ENCODE results near the gene CEP128.
A peak's percentile ranks its signal among the peaks of the same experiment; 100 is the strongest.

The CEP128 gene

GRCh38 chr14:80498533-80498932, 443.0 kb downstream of the CEP128 start:
- H3K36me3 ChIP-seq (ENCODE audit: insufficient read depth, low read length) = peaks cover 32% of the 10 kb centered on the region; the same call in 1 of the 2 replicates
- H3K9me3 ChIP-seq (ENCODE audit: insufficient read depth, low read length, severe bottlenecking) = no peaks in the 10 kb centered on the region
- no peaks in the 10 kb centered on the region for H4K20me1 ChIP-seq (ENCODE audit: insufficient read depth, low read length)
- no peak for TF ChIP-seq EZH2 (IDR thresholded peaks at IDR 0.05; ENCODE audit: borderline replicate concordance, low read depth, low read length, severe bottlenecking)
- no peak for TF ChIP-seq CTCF (IDR thresholded peaks at IDR 0.05; ENCODE audit: borderline replicate concordance, extremely low read depth, low read length, poor library complexity, severe bottlenecking)
- no peak overlapping the region for H3K4me2 ChIP-seq (ENCODE audit: insufficient read depth, low read length)
- H3K27me3 ChIP-seq (ENCODE audit: insufficient read depth, low read length, poor library complexity) = no peaks in the 10 kb centered on the region
- DNase-seq (no peak), ATAC-seq (ENCODE audit: insufficient read depth, low read depth) (no peak)
- no peak overlapping the region for H3K9ac ChIP-seq (ENCODE audit: low read depth, low read length)
- no peak overlapping the region for H3K4me3 ChIP-seq (ENCODE audit: low read depth in 1 of 2, low read length in 2 of 2)
- no peaks in the 10 kb centered on the region for H3K79me2 ChIP-seq (ENCODE audit: insufficient read depth, low read length)
- no peak overlapping the region for H2AFZ ChIP-seq (ENCODE audit: low read depth, low read length)
- 0 out of 2 replicates have a peak, but pooled peaks cover 1% of the 10 kb centered on the region for H3K4me1 ChIP-seq (ENCODE audit: insufficient read depth, low read length)
- H3K27ac ChIP-seq (ENCODE audit: low read length) = peak overlapping the region; percentile 25; the same call in 1 of the 2 replicates

DNA sequence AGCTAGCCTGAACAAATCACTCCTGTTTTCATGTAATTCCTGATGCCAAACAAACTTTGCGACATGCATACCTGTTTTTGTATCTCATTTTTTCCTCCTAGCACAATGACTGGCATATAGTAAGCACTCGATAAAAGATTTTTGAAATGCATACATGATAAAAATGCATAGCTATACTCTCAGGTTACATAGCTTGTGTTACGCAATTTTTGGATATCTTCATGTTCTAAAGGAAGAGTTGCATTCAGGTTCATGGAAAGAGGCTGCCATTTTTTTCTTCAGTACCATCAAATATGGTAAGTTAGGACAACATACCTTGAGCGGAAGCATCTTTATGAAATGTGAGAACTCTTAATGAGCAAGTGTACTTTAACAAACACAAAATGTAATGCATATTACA, 445.4 kb downstream of the CEP128 start:
- Histone ChIP-seq H4K20me1 (ENCODE audit: insufficient read depth, low read length) (no peaks in the 10 kb centered on the region), H3K27ac (ENCODE audit: low read length) (no peak overlapping the region), H3K9ac (ENCODE audit: low read depth, low read length) (no peak overlapping the region), H3K36me3 (ENCODE audit: insufficient read depth, low read length) (peaks cover 20% of the 10 kb centered on the region; the same call in 1 of the 2 replicates), H3K9me3 (ENCODE audit: insufficient read depth, low read length, severe bottlenecking) (no peaks in the 10 kb centered on the region), H3K4me2 (ENCODE audit: insufficient read depth, low read length) (no peak overlapping the region), H3K4me1 (ENCODE audit: insufficient read depth, low read length) (peaks cover 25% of the 10 kb centered on the region), H3K4me3 (ENCODE audit: low read depth in 1 of 2, low read length in 2 of 2) (no peak overlapping the region), H3K79me2 (ENCODE audit: insufficient read depth, low read length) (no peaks in the 10 kb centered on the region), H3K27me3 (ENCODE audit: insufficient read depth, low read length, poor library complexity) (no peaks in the 10 kb centered on the region), H2AFZ (ENCODE audit: low read depth, low read length) (no peak overlapping the region)
- DNase-seq (no peak), ATAC-seq (ENCODE audit: insufficient read depth, low read depth) (no peak)
- TF ChIP-seq CTCF (IDR thresholded peaks at IDR 0.05; ENCODE audit: borderline replicate concordance, extremely low read depth, low read length, poor library complexity, severe bottlenecking) (no peak), EZH2 (IDR thresholded peaks at IDR 0.05; ENCODE audit: borderline replicate concordance, low read depth, low read length, severe bottlenecking) (no peak)

- peaks cover 20% of the 10 kb centered on the region; the same call in 1 of the 2 replicates for H3K36me3 ChIP-seq (ENCODE audit: insufficient read depth, low read length)
- H3K4me3 ChIP-seq (ENCODE audit: low read depth in 1 of 2, low read length in 2 of 2) = no peak overlapping the region
- H3K9ac ChIP-seq (ENCODE audit: low read depth, low read length) = no peak overlapping the region
- H3K4me2 ChIP-seq (ENCODE audit: insufficient read depth, low read length) = no peak overlapping the region
- peaks cover 30% of the 10 kb centered on the region for H3K4me1 ChIP-seq (ENCODE audit: insufficient read depth, low read length)
- DNase-seq (no peak), ATAC-seq (ENCODE audit: insufficient read depth, low read depth) (no peak)
- H3K27me3 ChIP-seq (ENCODE audit: insufficient read depth, low read length, poor library complexity) = no peaks in the 10 kb centered on the region
- H3K9me3 ChIP-seq (ENCODE audit: insufficient read depth, low read length, severe bottlenecking) = no peaks in the 10 kb centered on the region
- no peaks in the 10 kb centered on the region for H4K20me1 ChIP-seq (ENCODE audit: insufficient read depth, low read length)
- no peaks in the 10 kb centered on the region for H3K79me2 ChIP-seq (ENCODE audit: insufficient read depth, low read length)
- H3K27ac ChIP-seq (ENCODE audit: low read length) = no peak overlapping the region
- no peak for TF ChIP-seq EZH2 (IDR thresholded peaks at IDR 0.05; ENCODE audit: borderline replicate concordance, low read depth, low read length, severe bottlenecking)
- H2AFZ ChIP-seq (ENCODE audit: low read depth, low read length) = no peak overlapping the region
Observed at GRCh38 chr14:80494769-80495168, 446.8 kb downstream of the CEP128 start.

DNA sequence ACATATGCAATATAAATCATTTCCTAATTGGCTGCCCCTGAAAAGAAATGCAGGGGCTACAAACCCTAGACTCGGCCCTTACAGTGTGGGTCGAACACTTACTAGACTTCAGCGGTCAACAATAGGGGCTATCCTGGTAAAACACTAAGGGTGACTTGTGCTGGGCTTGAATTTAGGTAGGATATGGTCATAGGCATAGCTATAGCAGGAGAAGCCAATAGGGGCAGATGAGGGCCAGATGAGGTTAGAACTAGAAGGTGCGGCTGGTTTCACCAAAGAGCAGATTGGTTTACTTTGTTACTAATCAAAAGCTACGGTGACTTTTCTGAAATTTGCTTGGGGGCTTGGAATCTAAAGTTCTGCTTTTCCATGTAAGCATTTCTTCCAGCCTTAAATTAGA, 447.9 kb downstream of the CEP128 start:
- no peaks in the 10 kb centered on the region for H3K79me2 ChIP-seq (ENCODE audit: insufficient read depth, low read length)
- no peak overlapping the region for H3K4me2 ChIP-seq (ENCODE audit: insufficient read depth, low read length)
- TF ChIP-seq EZH2 (IDR thresholded peaks at IDR 0.05; ENCODE audit: borderline replicate concordance, low read depth, low read length, severe bottlenecking) (no peak), CTCF (IDR thresholded peaks at IDR 0.05; ENCODE audit: borderline replicate concordance, extremely low read depth, low read length, poor library complexity, severe bottlenecking) (no peak)
- no peak overlapping the region for H2AFZ ChIP-seq (ENCODE audit: low read depth, low read length)
- DNase-seq (no peak), ATAC-seq (ENCODE audit: insufficient read depth, low read depth) (no peak)
- H3K9me3 ChIP-seq (ENCODE audit: insufficient read depth, low read length, severe bottlenecking) = no peaks in the 10 kb centered on the region
- no peak overlapping the region for H3K27ac ChIP-seq (ENCODE audit: low read length)
- H3K27me3 ChIP-seq (ENCODE audit: insufficient read depth, low read length, poor library complexity) = no peaks in the 10 kb centered on the region
- peaks cover 19% of the 10 kb centered on the region; the same call in 1 of the 2 replicates for H3K36me3 ChIP-seq (ENCODE audit: insufficient read depth, low read length)
- peaks cover 30% of the 10 kb centered on the region for H3K4me1 ChIP-seq (ENCODE audit: insufficient read depth, low read length)
- no peak overlapping the region for H3K4me3 ChIP-seq (ENCODE audit: low read depth in 1 of 2, low read length in 2 of 2)
- no peaks in the 10 kb centered on the region for H4K20me1 ChIP-seq (ENCODE audit: insufficient read depth, low read length)
- H3K9ac ChIP-seq (ENCODE audit: low read depth, low read length) = no peak overlapping the region

Data from DND-41 (cell line).